SK-N-MC (cell line): Measurements from ENCODE around the gene TSHB.

Experiments used
- DNase-seq: peaks from one replicate; pipeline ENCODE4 v3.0.0-alpha.2; 2011; ENCODE audit warnings: low read depth, low spot score
- H3K27ac ChIP-seq: fragments of 200-600 bp; sonication (generic); 2 replicates; pipeline ENCODE4 v1.5.1; 2016; ENCODE audit warnings: mixed run types
- H3K36me3 ChIP-seq: fragments of 200-600 bp; sonication (generic); 2 replicates; pipeline ENCODE4 v1.6.1; 2017; ENCODE audit warnings: antibody characterized with exemption, low read length, mixed read lengths; ENCODE audit not compliant: insufficient read depth
- H3K4me3 ChIP-seq: fragments of 200-600 bp; sonication (generic); 2 replicates; pipeline ENCODE4 v1.5.1; 2016
- H3K9ac ChIP-seq: fragments of 200-600 bp; sonication (generic); 2 replicates; pipeline ENCODE4 v1.8.0; 2017; ENCODE audit warnings: mixed run types, mixed read lengths; ENCODE audit not compliant: insufficient read length
- H3K9me3 ChIP-seq: fragments of 200-600 bp; sonication (generic); 2 replicates; pipeline ENCODE4 v1.6.1; 2017; ENCODE audit warnings: low read depth, mild to moderate bottlenecking, antibody characterized with exemption, low read length, moderate library complexity, mixed read lengths
- EZH2 ChIP-seq: fragments of 200-600 bp; sonication (generic); IDR thresholded peaks from one replicate; pipeline ENCODE4 v1.6.1; 2017; ENCODE audit warnings: antibody characterized with exemption
- FOXP2 ChIP-seq: optimal IDR thresholded peaks from 2 replicates; pipeline ENCODE3; 2011; ENCODE audit warnings: mild to moderate bottlenecking, moderate library complexity; ENCODE audit not compliant: insufficient read depth; ENCODE audit errors: extremely low read length, control extremely low read depth
- POLR2AphosphoS5 ChIP-seq: IDR thresholded peaks from 2 replicates; pipeline ENCODE4 v1.6.1; 2012; ENCODE audit warnings: mild to moderate bottlenecking, low read depth, low read length, borderline replicate concordance

TSHB gene

GRCh38 chr1:115052454-115053083, 22.9 kb downstream of the TSHB start:
- no peak for DNase-seq
- TF ChIP-seq POLR2AphosphoS5: no peak
- no peak for TF ChIP-seq EZH2
- TF ChIP-seq FOXP2: no peak
- no peaks in the 10 kb centered on the region for H3K36me3 ChIP-seq

DNA sequence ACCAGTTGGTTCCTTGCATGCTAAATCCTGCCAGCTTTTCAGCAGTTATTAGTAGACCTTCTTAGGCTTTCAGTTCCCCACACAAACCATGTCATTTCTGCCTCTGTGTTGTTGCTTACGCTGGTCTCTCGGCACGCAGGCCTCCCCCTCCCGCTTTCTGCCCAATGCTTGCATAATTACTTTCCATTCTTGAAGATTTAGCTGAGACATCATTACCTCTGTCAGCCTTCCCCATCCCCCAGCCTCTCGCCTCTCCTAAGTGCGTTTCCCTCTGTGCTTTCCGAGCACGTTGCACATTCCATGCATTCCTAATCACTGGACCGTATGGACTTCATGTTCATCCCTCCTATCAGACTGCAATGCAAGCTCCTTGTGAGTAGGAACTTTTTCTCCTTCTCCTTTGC, 26.8 kb downstream of the TSHB start:
- TF ChIP-seq POLR2AphosphoS5: no peak
- TF ChIP-seq FOXP2: no peak
- TF ChIP-seq EZH2: no peak
- Histone ChIP-seq H3K9me3 (no peaks in the 10 kb centered on the region), H3K9ac (no peak overlapping the region), H3K27ac (no peak overlapping the region), H3K4me3 (peak overlapping the region; percentile 37), H3K36me3 (no peaks in the 10 kb centered on the region)
- no peak for DNase-seq

More at GRCh38 chr1:115052454-115053083, 22.9 kb downstream of the TSHB start:
- H3K27ac ChIP-seq: no peak overlapping the region
- H3K4me3 ChIP-seq: no peak overlapping the region
- H3K9ac ChIP-seq: no peak overlapping the region
- no peaks in the 10 kb centered on the region for H3K9me3 ChIP-seq

GRCh38 chr1:115057661-115058254, 28.1 kb downstream of the TSHB start:
- H3K36me3 ChIP-seq: no peaks in the 10 kb centered on the region
- no peak for TF ChIP-seq EZH2
- no peak for TF ChIP-seq POLR2AphosphoS5
- TF ChIP-seq FOXP2: no peak
- no peak overlapping the region for H3K4me3 ChIP-seq
- DNase-seq: no peak
- no peak overlapping the region for H3K9ac ChIP-seq
- no peaks in the 10 kb centered on the region for H3K9me3 ChIP-seq
- no peak overlapping the region for H3K27ac ChIP-seq

GRCh38 chr1:115059316-115059715, 29.7 kb downstream of the TSHB start:
- Histone ChIP-seq H3K4me3 (no peak overlapping the region), H3K27ac (no peak overlapping the region), H3K9me3 (no peaks in the 10 kb centered on the region), H3K9ac (no peak overlapping the region), H3K36me3 (no peaks in the 10 kb centered on the region)
- no peak for DNase-seq
- TF ChIP-seq EZH2 (no peak), POLR2AphosphoS5 (no peak), FOXP2 (no peak)

- Histone ChIP-seq H3K9ac (no peak overlapping the region), H3K4me3 (no peak overlapping the region), H3K9me3 (no peaks in the 10 kb centered on the region), H3K27ac (no peak overlapping the region), H3K36me3 (no peaks in the 10 kb centered on the region)
- DNase-seq: no peak
- TF ChIP-seq EZH2 (no peak), POLR2AphosphoS5 (no peak), FOXP2 (no peak)
Measured at GRCh38 chr1:115060501-115060900, 30.9 kb downstream of the TSHB start.

DNA sequence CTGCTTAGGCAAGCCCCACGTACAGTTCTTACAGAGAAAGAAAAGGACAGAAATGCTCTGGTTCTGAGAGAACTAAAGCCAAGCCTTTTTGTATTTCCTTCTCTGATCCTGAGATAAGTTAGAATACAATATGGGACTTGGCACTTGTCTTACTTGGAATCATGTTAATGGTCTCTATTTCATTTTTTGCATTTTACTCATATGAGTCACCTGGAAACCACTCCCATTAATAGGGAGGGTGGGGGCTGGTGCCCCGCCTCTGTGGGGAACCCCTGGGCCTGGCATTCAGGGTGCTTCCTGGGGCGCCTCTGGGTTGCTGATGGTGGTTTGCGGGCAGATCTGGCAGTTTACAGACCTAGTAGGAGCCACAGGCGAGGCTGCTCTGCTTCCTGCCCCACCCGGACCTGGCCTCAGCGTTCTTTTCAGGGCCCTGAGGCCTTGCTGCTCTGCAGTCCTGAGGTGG, 32.9 kb downstream of the TSHB start:
- DNase-seq: no peak

GRCh38 chr1:115063228-115063901, 33.7 kb downstream of the TSHB start:
- peak overlapping the region; percentile 82 for H3K27ac ChIP-seq
- 0 out of 2 replicates have a peak, but pooled peaks cover 2% of the 10 kb centered on the region for H3K36me3 ChIP-seq
- H3K9me3 ChIP-seq: no peaks in the 10 kb centered on the region
- H3K9ac ChIP-seq: no peak overlapping the region
- TF ChIP-seq POLR2AphosphoS5: no peak
- no peak for TF ChIP-seq EZH2
- no peak for TF ChIP-seq FOXP2
- no peak for DNase-seq
- no peak overlapping the region for H3K4me3 ChIP-seq

More for the DNA sequence above, 32.9 kb downstream of the TSHB start:
- H3K4me3 ChIP-seq: 0 out of 2 replicates have a peak overlapping the region, but pooled peaks have one; percentile 6
- TF ChIP-seq POLR2AphosphoS5: no peak
- TF ChIP-seq EZH2: no peak
- TF ChIP-seq FOXP2: no peak
- H3K9me3 ChIP-seq: no peaks in the 10 kb centered on the region
- H3K9ac ChIP-seq: no peak overlapping the region
- peak overlapping the region; percentile 82 for H3K27ac ChIP-seq
- H3K36me3 ChIP-seq: 0 out of 2 replicates have a peak, but pooled peaks cover 2% of the 10 kb centered on the region

DNA sequence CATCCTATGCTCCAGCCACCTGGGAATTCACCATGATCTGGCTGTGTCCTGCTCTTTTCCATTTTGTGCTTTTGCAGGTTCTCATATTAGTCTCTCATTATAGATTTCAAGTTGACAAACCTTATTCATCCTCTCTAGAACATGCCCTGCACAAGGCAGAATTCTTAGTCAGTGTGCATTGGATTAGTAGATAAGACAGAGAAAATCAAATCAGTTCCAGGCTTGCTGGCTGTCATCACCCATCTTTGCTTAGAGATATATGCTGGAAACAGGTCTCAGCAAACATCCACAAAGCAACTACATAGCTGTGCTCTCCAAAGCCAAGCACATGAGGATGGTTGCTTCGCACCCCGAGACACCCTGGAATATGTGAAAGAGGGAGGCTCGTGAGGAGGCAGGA, 34.8 kb downstream of the TSHB start:
- no peak overlapping the region for H3K9ac ChIP-seq
- 0 out of 2 replicates have a peak, but pooled peaks cover 2% of the 10 kb centered on the region for H3K36me3 ChIP-seq
- TF ChIP-seq POLR2AphosphoS5 (no peak), FOXP2 (no peak), EZH2 (no peak)
- H3K27ac ChIP-seq: no peak overlapping the region
- no peak for DNase-seq
- no peaks in the 10 kb centered on the region for H3K9me3 ChIP-seq
- H3K4me3 ChIP-seq: no peak overlapping the region

DNA sequence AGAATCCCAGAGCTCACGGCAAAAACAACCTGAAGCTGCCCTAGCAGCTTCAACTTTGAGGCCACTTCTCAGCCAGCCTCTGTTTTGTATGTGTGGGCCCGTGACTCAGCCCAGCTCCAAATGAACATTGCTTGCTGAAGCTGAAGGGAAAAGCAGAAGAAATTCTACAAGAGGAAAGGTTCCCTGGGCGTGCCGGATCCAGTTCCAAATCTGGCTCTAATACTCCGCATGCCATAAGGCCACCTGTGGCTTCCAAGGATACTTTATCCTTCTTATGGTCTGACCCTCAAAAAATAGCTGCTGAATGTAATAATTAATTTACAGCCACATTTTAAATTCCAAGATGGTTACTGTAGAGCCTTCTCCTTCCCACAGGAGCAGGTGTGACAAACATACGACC, 35.4 kb downstream of the TSHB start:
- no peak overlapping the region for H3K27ac ChIP-seq
- no peaks in the 10 kb centered on the region for H3K9me3 ChIP-seq
- H3K4me3 ChIP-seq: no peak overlapping the region
- no peak for TF ChIP-seq EZH2
- no peak for TF ChIP-seq POLR2AphosphoS5
- TF ChIP-seq FOXP2: no peak
- no peak overlapping the region for H3K9ac ChIP-seq
- DNase-seq: no peak
- H3K36me3 ChIP-seq: 0 out of 2 replicates have a peak, but pooled peaks cover 2% of the 10 kb centered on the region
